Stimulated activated naive B cell treated with anti-CD40 and anti-IgM and Interleukin-4, amounts not matched to agents 10 μg/mL and 1 μg/mL and 100 μg/mL, for 72 hours (primary cell): Measurements from ENCODE around the gene SCAMP1.

ENCODE experiments used
- ATAC-seq, 2 donors: fragments of 150-1000 bp; cut with Tn5 transposase; replicated peaks; 2 replicates each; pipeline ENCODE4 v1.10.0; 2021; ENCODE audit warnings: moderate library complexity in 1 of 2
- DNase-seq: peaks from one replicate; pipeline ENCODE4 v3.0.0; 2021
- H3K27ac Mint-ChIP-seq: one replicate; pipeline ENCODE4 v1.8.0; 2022; ENCODE audit warnings: mild to moderate bottlenecking, mixed read lengths
- H3K27me3 Mint-ChIP-seq, 2 donors: one replicate each; pipeline ENCODE4 v1.8.0; 2022; ENCODE audit warnings: mixed read lengths in 2 of 2
- H3K36me3 Mint-ChIP-seq, 2 donors: one replicate each; pipeline ENCODE4 v1.8.0; 2022; ENCODE audit warnings: mixed read lengths in 2 of 2, mild to moderate bottlenecking in 1 of 2
- H3K4me1 Mint-ChIP-seq, 2 donors: one replicate each; pipeline ENCODE4 v1.8.0; 2022; ENCODE audit warnings: mixed read lengths in 2 of 2, mild to moderate bottlenecking in 1 of 2
- H3K4me3 Mint-ChIP-seq, 2 donors: one replicate each; pipeline ENCODE4 v1.8.0; 2022; ENCODE audit warnings: mild to moderate bottlenecking in 2 of 2, mixed read lengths in 2 of 2, moderate library complexity in 1 of 2
- H3K9me3 Mint-ChIP-seq, 2 donors: one replicate each; pipeline ENCODE4 v1.8.0; 2022; ENCODE audit warnings: mixed read lengths in 2 of 2, mild to moderate bottlenecking in 1 of 2

SCAMP1 gene

GRCh38 chr5:78476795-78477194, 116.4 kb downstream of the SCAMP1 start:
- ATAC-seq = no peak
- DNase-seq = no peak
- no peak overlapping the region for H3K4me3 Mint-ChIP-seq
- H3K27ac Mint-ChIP-seq = no peak overlapping the region
- no peaks in the 10 kb centered on the region for H3K9me3 Mint-ChIP-seq
- H3K4me1 Mint-ChIP-seq = no peaks in the 10 kb centered on the region
- no peaks in the 10 kb centered on the region for H3K27me3 Mint-ChIP-seq
- H3K36me3 Mint-ChIP-seq = no peaks in the 10 kb centered on the region

DNA sequence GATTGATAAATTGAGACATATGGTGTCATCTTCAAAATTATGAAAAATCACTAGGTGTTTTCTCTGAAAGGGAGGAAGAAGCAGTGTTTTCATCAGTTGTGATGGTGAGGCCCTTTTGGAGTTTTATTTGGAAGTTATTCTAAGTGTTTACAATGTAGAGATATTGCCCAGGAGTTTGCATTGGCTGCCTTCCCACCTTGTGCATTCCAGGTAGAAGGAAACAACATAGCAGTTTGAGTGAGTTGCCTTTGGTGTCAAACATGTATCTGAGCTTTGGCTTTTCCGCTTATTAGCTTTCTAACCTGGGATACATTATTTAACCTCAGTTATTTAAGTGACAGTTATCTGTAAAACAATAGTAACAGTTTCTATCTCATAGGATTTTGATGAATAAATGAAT, 122.5 kb downstream of the SCAMP1 start:
- no peak overlapping the region for H3K27ac Mint-ChIP-seq
- peaks cover 5 to 8% of the 10 kb centered on the region in 2 donors for H3K36me3 Mint-ChIP-seq
- no peak overlapping the region for H3K4me3 Mint-ChIP-seq
- DNase-seq (no peak), ATAC-seq (no peak)
- no peaks in the 10 kb centered on the region for H3K9me3 Mint-ChIP-seq
- peaks cover 15 to 23% of the 10 kb centered on the region in 2 donors for H3K4me1 Mint-ChIP-seq
- no peaks in the 10 kb centered on the region for H3K27me3 Mint-ChIP-seq

GRCh38 chr5:78483809-78484521, 123.5 kb downstream of the SCAMP1 start:
- Mint-ChIP-seq H3K4me1 (peaks cover 22 to 28% of the 10 kb centered on the region in 2 donors), H3K36me3 (peaks cover 5 to 11% of the 10 kb centered on the region in 2 donors), H3K4me3 (peak overlapping the region; percentile 0 to 33), H3K27ac (peak overlapping the region; percentile 59), H3K27me3 (no peaks in the 10 kb centered on the region), H3K9me3 (no peaks in the 10 kb centered on the region)
- ATAC-seq (peak; percentile 99), DNase-seq (peak; percentile 13)

DNA sequence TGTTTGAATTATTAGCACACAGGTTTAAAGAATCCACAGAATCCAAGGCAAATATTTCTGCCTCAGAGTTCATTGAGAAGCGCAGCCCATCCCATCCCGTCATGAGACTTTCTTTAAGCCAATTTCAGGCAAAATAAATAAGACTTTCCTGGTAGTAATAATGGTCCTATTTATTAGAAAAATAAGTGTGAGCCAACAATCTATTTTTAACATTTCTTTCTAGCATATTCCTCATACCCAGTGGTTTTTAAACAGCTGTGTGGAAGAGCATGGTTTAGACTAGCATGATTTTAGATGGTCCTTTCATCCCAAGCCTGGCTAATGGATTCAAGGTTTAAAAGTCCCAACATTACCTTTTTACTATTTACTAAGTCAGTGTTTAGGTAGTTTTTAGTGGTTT, 125.8 kb downstream of the SCAMP1 start:
- Mint-ChIP-seq H3K4me1 (peaks cover 22 to 29% of the 10 kb centered on the region in 2 donors), H3K27ac (no peak overlapping the region), H3K4me3 (no peak overlapping the region), H3K27me3 (no peaks in the 10 kb centered on the region), H3K36me3 (peaks cover 13 to 16% of the 10 kb centered on the region in 2 donors), H3K9me3 (no peaks in the 10 kb centered on the region)
- no peak for ATAC-seq
- DNase-seq = no peak

- no peak for ATAC-seq
- no peak for DNase-seq
- peaks cover 17 to 20% of the 10 kb centered on the region in 2 donors for H3K36me3 Mint-ChIP-seq
- no peak overlapping the region for H3K4me3 Mint-ChIP-seq
- no peaks in the 10 kb centered on the region for H3K9me3 Mint-ChIP-seq
- H3K27ac Mint-ChIP-seq = no peak overlapping the region
- H3K27me3 Mint-ChIP-seq = no peaks in the 10 kb centered on the region
- H3K4me1 Mint-ChIP-seq = peaks cover 21 to 26% of the 10 kb centered on the region in 2 donors
These were observed 127.4 kb downstream of the SCAMP1 start for GRCh38 chr5:78487846-78488245.

DNA sequence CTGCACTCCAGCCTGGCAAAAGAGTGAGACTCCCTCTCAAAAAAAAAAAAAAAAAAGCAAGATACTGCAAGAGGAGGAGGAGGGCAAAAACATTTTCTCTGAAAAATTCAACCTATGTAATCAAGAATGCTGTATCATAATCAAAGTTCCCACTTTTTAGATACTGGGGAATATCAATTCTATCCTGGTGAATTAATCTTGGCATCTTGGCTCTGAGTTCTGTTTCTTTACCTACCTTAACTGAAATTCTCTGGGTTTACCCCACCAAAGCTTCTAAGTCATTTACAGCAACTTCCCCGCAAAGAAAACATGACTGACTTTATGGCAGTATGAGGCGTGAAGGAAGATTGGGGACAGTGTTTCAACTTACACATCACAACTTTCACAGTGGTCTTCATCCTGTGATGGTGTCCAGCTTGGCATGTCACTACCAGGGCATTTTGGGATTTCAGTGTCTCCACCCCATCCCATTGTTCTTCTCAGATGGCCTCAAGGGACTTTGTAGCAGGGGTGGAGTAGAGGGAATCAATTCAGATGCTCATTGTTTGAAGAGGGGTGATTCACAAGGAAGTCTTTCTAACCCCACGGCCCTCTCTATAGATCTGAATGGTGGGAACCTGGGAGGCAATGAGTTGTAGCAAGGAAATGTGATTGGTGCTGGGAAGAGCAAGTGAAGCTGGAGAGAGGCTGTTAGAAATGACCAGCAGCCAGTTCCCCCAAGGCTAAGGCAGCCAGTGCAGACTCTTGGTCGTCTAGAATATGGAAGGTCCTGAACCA, 130.5 kb downstream of the SCAMP1 start:
- no peak overlapping the region for H3K4me3 Mint-ChIP-seq
- no peaks in the 10 kb centered on the region for H3K27me3 Mint-ChIP-seq
- H3K27ac Mint-ChIP-seq = no peak overlapping the region
- ATAC-seq = no peak
- H3K36me3 Mint-ChIP-seq = peaks cover 19 to 20% of the 10 kb centered on the region in 2 donors
- DNase-seq = no peak
- H3K4me1 Mint-ChIP-seq = peaks cover 14 to 16% of the 10 kb centered on the region in 2 donors
- no peaks in the 10 kb centered on the region for H3K9me3 Mint-ChIP-seq

DNA sequence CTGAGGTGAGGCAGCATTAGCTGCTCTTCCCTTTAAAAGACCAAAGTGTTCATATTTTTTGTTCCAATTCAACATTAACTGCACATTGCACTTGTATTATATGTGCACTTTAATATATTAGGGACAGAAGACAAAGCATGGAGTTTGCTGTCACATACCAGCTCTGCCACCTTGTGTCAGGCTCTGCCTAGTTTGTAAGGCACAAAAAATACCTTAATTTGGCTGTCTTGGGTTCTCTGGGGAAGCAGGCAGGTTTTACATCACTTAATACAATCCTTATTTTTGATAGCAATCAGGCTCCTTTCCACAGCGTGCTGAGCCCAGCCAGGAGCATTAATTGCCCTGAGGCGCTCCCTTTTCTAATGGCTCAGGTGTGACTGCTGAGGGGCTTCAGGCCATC, 131.8 kb downstream of the SCAMP1 start:
- Mint-ChIP-seq H3K27me3 (no peaks in the 10 kb centered on the region), H3K36me3 (peaks cover 19 to 20% of the 10 kb centered on the region in 2 donors), H3K9me3 (no peaks in the 10 kb centered on the region), H3K4me3 (no peak overlapping the region), H3K4me1 (peaks cover 18 to 29% of the 10 kb centered on the region in 2 donors), H3K27ac (peak overlapping the region; percentile 87)
- ATAC-seq (no peak), DNase-seq (no peak)

- no peak for ATAC-seq
These were observed 132.2 kb downstream of the SCAMP1 start for GRCh38 chr5:78492650-78493049.

GRCh38 chr5:78495800-78496199, 135.4 kb downstream of the SCAMP1 start:
- Mint-ChIP-seq H3K36me3 (peaks cover 14% of the 10 kb centered on the region in 2 donors), H3K9me3 (no peaks in the 10 kb centered on the region), H3K4me3 (no peak overlapping the region), H3K4me1 (peaks cover 20 to 46% of the 10 kb centered on the region in 2 donors), H3K27me3 (no peaks in the 10 kb centered on the region), H3K27ac (peak overlapping the region; percentile 32)
- no peak for ATAC-seq
- DNase-seq = no peak

More at GRCh38 chr5:78492650-78493049, 132.2 kb downstream of the SCAMP1 start:
- Mint-ChIP-seq H3K27ac (no peak overlapping the region), H3K27me3 (no peaks in the 10 kb centered on the region), H3K36me3 (peaks cover 16 to 19% of the 10 kb centered on the region in 2 donors), H3K4me1 (peaks cover 18 to 33% of the 10 kb centered on the region in 2 donors), H3K4me3 (no peak overlapping the region), H3K9me3 (no peaks in the 10 kb centered on the region)
- no peak for DNase-seq

DNA sequence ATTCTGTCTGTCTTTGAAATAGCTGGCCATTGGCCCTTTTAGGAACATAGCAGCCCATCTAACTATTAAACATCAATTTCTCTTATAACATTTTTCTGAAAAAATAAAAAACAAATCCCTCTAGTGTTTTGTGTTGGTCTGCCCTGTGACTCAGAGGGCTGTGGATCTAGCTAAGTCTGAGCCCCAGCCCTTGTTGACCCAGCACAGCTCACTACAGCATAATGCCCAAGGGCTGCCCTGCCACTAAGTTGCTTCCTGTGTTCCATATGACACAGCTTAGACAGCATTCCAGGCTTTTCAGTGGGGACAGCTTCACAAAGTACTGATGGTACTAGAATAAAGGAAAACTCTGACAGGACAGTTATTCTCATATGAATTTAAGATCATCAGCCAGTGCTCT, 136.0 kb downstream of the SCAMP1 start:
- Mint-ChIP-seq H3K4me3 (no peak overlapping the region), H3K9me3 (no peaks in the 10 kb centered on the region), H3K27ac (peak overlapping the region; percentile 32), H3K36me3 (peaks cover 8 to 9% of the 10 kb centered on the region in 2 donors), H3K27me3 (no peaks in the 10 kb centered on the region), H3K4me1 (peaks cover 20 to 49% of the 10 kb centered on the region in 2 donors)
- no peak for ATAC-seq
- DNase-seq = no peak

GRCh38 chr5:78497573-78498533, 137.4 kb downstream of the SCAMP1 start:
- DNase-seq = no peak
- Mint-ChIP-seq H3K4me1 (peaks cover 29 to 60% of the 10 kb centered on the region in 2 donors), H3K27me3 (no peaks in the 10 kb centered on the region), H3K27ac (no peak overlapping the region), H3K9me3 (no peaks in the 10 kb centered on the region), H3K4me3 (no peak overlapping the region), H3K36me3 (peaks cover 6% of the 10 kb centered on the region in 2 donors)
- peak; percentile 29 to 55 for ATAC-seq

- no peak for ATAC-seq
- Mint-ChIP-seq H3K27ac (no peak overlapping the region), H3K9me3 (no peaks in the 10 kb centered on the region), H3K4me3 (no peak overlapping the region), H3K4me1 (peaks cover 29 to 60% of the 10 kb centered on the region in 2 donors), H3K27me3 (no peaks in the 10 kb centered on the region), H3K36me3 (peaks cover 6% of the 10 kb centered on the region in 2 donors)
- DNase-seq = no peak
These were observed 139.1 kb downstream of the SCAMP1 start for GRCh38 chr5:78499485-78499884.

- H3K9me3 Mint-ChIP-seq = no peaks in the 10 kb centered on the region
- no peak for DNase-seq
These were observed 139.6 kb downstream of the SCAMP1 start for GRCh38 chr5:78500028-78500427.

GRCh38 chr5:78500871-78501270, 140.5 kb downstream of the SCAMP1 start:
- DNase-seq = no peak
- H3K4me1 Mint-ChIP-seq = peaks cover 22 to 50% of the 10 kb centered on the region in 2 donors
- ATAC-seq = no peak
- no peaks in the 10 kb centered on the region for H3K27me3 Mint-ChIP-seq
- H3K4me3 Mint-ChIP-seq = no peak overlapping the region
- H3K36me3 Mint-ChIP-seq = peaks cover 3 to 7% of the 10 kb centered on the region in 2 donors
- H3K9me3 Mint-ChIP-seq = no peaks in the 10 kb centered on the region
- H3K27ac Mint-ChIP-seq = no peak overlapping the region

More at GRCh38 chr5:78500028-78500427, 139.6 kb downstream of the SCAMP1 start:
- H3K27ac Mint-ChIP-seq = no peak overlapping the region
- H3K4me3 Mint-ChIP-seq = no peak overlapping the region
- H3K36me3 Mint-ChIP-seq = peaks cover 6 to 9% of the 10 kb centered on the region in 2 donors
- H3K4me1 Mint-ChIP-seq = peaks cover 29 to 59% of the 10 kb centered on the region in 2 donors
- ATAC-seq = no peak
- no peaks in the 10 kb centered on the region for H3K27me3 Mint-ChIP-seq
